NCI-H2227 treated with DMSO at 0.1 percent for 48 hours (cell line): ENCODE results near the gene SPEF2.

Source experiments
- DNase-seq: peaks from one replicate; lab custom pipeline; 2025; lab: John Stamatoyannopoulos, UW

SPEF2 gene

GRCh38 chr5:35736280-35736679 is 118.6 kb downstream of the SPEF2 start:
- no peak for DNase-seq

- no peak for DNase-seq
Observed at GRCh38 chr5:35741126-35741716, 123.6 kb downstream of the SPEF2 start.

GRCh38 chr5:35741971-35742370 is 124.3 kb downstream of the SPEF2 start:
- DNase-seq, result no peak

- DNase-seq, result no peak
Observed at GRCh38 chr5:35743644-35744043, 126.0 kb downstream of the SPEF2 start.

- DNase-seq, result no peak
Observed at GRCh38 chr5:35745193-35745592, 127.5 kb downstream of the SPEF2 start.

GRCh38 chr5:35745660-35746059 is 128.0 kb downstream of the SPEF2 start:
- DNase-seq, result no peak

- no peak for DNase-seq
Observed at GRCh38 chr5:35752012-35752411, 134.3 kb downstream of the SPEF2 start.

GRCh38 chr5:35753500-35753899 is 135.8 kb downstream of the SPEF2 start:
- DNase-seq, result no peak

GRCh38 chr5:35754481-35754880 is 136.8 kb downstream of the SPEF2 start:
- no peak for DNase-seq

- no peak for DNase-seq
Observed at GRCh38 chr5:35755966-35756365, 138.3 kb downstream of the SPEF2 start.

- no peak for DNase-seq
Observed at GRCh38 chr5:35758151-35758724, 140.6 kb downstream of the SPEF2 start.

GRCh38 chr5:35761541-35761940 is 143.9 kb downstream of the SPEF2 start:
- DNase-seq, result no peak

GRCh38 chr5:35762368-35762767 is 144.7 kb downstream of the SPEF2 start:
- no peak for DNase-seq

GRCh38 chr5:35765921-35766320 is 148.3 kb downstream of the SPEF2 start:
- no peak for DNase-seq

GRCh38 chr5:35771300-35771699 is 153.6 kb downstream of the SPEF2 start:
- DNase-seq, result no peak

GRCh38 chr5:35771839-35772238 is 154.2 kb downstream of the SPEF2 start:
- no peak for DNase-seq

GRCh38 chr5:35773967-35774366 is 156.3 kb downstream of the SPEF2 start:
- DNase-seq, result no peak

- DNase-seq, result no peak
Observed at GRCh38 chr5:35776757-35777156, 159.1 kb downstream of the SPEF2 start.

- DNase-seq, result peak; percentile 10
Observed at GRCh38 chr5:35777358-35778087, 159.9 kb downstream of the SPEF2 start.

- no peak for DNase-seq
Observed at GRCh38 chr5:35778259-35778769, 160.7 kb downstream of the SPEF2 start.

GRCh38 chr5:35780236-35780635 is 162.6 kb downstream of the SPEF2 start:
- DNase-seq, result no peak

GRCh38 chr5:35781181-35781790 is 163.6 kb downstream of the SPEF2 start:
- DNase-seq, result no peak

GRCh38 chr5:35783551-35783950 is 165.9 kb downstream of the SPEF2 start:
- DNase-seq, result no peak
